Panc1 (cell line): Measurements from ENCODE around the gene PAXIP1. TPM values are rescaled to one million over a fixed set of nuclear protein-coding genes. Genes with fewer than 3 reads are reported as not detected.

ENCODE experiments used
- ATAC-seq: fragments of 200-7000 bp; cut with Tn5 transposase; 2 replicates; pipeline ENCODE4 v1.9.1; 2020; ENCODE audit warnings: mild to moderate bottlenecking, moderate library complexity
- BruUV-seq: library from RNA; stranded (reverse); fragments of 400-500 nt; replicated peaks from 2 replicates; lab custom pipeline; 2021; lab: Mats Ljungman, UMichigan
- CTCF ChIA-PET: fragments of 300-600 bp; sonication (Branson Sonifier 250); formaldehyde crosslinking; loops from one replicate; lab custom pipeline; 2022; ENCODE audit warnings: antibody characterized with exemption; lab: Charles Lee
- POLR2A ChIA-PET: fragments of 300-600 bp; sonication (Branson Sonifier 250); formaldehyde crosslinking; loops from one replicate; lab custom pipeline; 2022; ENCODE audit warnings: antibody characterized with exemption; lab: Charles Lee
- DNase-seq: peaks from one replicate; pipeline ENCODE4 v3.0.0-alpha.2; 2010; ENCODE audit warnings: low read depth, low spot score
- H3K27ac ChIP-seq: 2 replicates; pipeline ENCODE4 v1.5.1; 2011; ENCODE audit warnings: mild to moderate bottlenecking, low read length, inconsistent platforms
- H3K27me3 ChIP-seq: fragments of 200-500 bp; sonication (Bioruptor generic); 2 replicates; pipeline ENCODE4 v1.6.0; 2014; ENCODE audit warnings: low read length, inconsistent platforms; ENCODE audit not compliant: control insufficient read depth, insufficient read depth
- H3K36me3 ChIP-seq: fragments of 200-500 bp; sonication (Bioruptor generic); 2 replicates; pipeline ENCODE4 v1.5.1; 2014; ENCODE audit warnings: inconsistent platforms, mild to moderate bottlenecking, low read length, moderate library complexity; ENCODE audit not compliant: control insufficient read depth, insufficient read depth
- H3K4me1 ChIP-seq: 2 replicates; pipeline ENCODE4 v1.5.1; 2011; ENCODE audit warnings: inconsistent platforms, mild to moderate bottlenecking, low read length, moderate library complexity; ENCODE audit not compliant: control insufficient read depth, insufficient read depth
- H3K4me3 ChIP-seq, 2 experiments: 2 replicates each; pipeline ENCODE4 v1.5.1; 2011 to 2012; ENCODE audit warnings: low read depth in 2 of 2, low read length in 2 of 2, mild to moderate bottlenecking in 2 of 2, inconsistent platforms in 1 of 2, moderate library complexity in 1 of 2
- H3K9me3 ChIP-seq: fragments of 200-500 bp; sonication (Bioruptor generic); 2 replicates; pipeline ENCODE4 v1.5.1; 2014; ENCODE audit warnings: low read depth, mild to moderate bottlenecking, inconsistent platforms, low read length, moderate library complexity; ENCODE audit not compliant: control insufficient read depth, insufficient read depth
- CTCF ChIP-seq: fragments of 450-650 bp; IDR thresholded peaks from 2 replicates; pipeline ENCODE4 v1.5.1; 2017; ENCODE audit warnings: mild to moderate bottlenecking
- POLR2AphosphoS5 ChIP-seq: IDR thresholded peaks from 2 replicates; pipeline ENCODE4 v1.6.1; 2012; ENCODE audit warnings: mild to moderate bottlenecking, low read depth, low read length, moderate library complexity
- REST ChIP-seq, 2 experiments: IDR thresholded peaks; 2 replicates each; pipeline ENCODE4 v1.6.1; 2011 to 2012; ENCODE audit warnings: low read depth in 2 of 2, control low read depth in 1 of 2, low read length in 1 of 2, mild to moderate bottlenecking in 1 of 2, moderate library complexity in 1 of 2; ENCODE audit not compliant: insufficient read depth in 1 of 2
- SIN3A ChIP-seq: IDR thresholded peaks from 2 replicates; pipeline ENCODE4 v1.6.1; 2012; ENCODE audit warnings: low read depth, mild to moderate bottlenecking, low read length, moderate library complexity, borderline replicate concordance; ENCODE audit not compliant: insufficient read depth
- TCF7L2 ChIP-seq: IDR thresholded peaks from 2 replicates; pipeline ENCODE4 v1.6.1; 2011; ENCODE audit warnings: mild to moderate bottlenecking, low read depth, low read length, inconsistent platforms
- in situ Hi-C: cut with HindIII; loops from 2 replicates; pipeline ENCODE4 v1.10.0; 2016; ENCODE audit warnings: low sequenced_read_pairs, low pct_unique_long_range_greater_than_20kb
- intact Hi-C: fragments of 100-400 bp; cut with micrococcal nuclease; formaldehyde crosslinking; loops from one replicate; pipeline ENCODE4 v1.10.0; 2022; ENCODE audit not compliant: unreplicated experiment
- total RNA-seq: library from RNA; stranded (reverse); gene quantifications from one replicate; pipeline ENCODE4 v1.2.1, GENCODE V29; 2021; ENCODE audit not compliant: unreplicated experiment

Gene PAXIP1
- total RNA-seq, 1 experiment from 2014 or later: 27.3 TPM

GRCh38 chr7:154906736-154907355 lies 96.1 kb downstream of the PAXIP1 start:
- Histone ChIP-seq H3K36me3 (no peaks in the 10 kb centered on the region), H3K4me1 (no peaks in the 10 kb centered on the region), H3K9me3 (no peaks in the 10 kb centered on the region), H3K27ac (no peak overlapping the region), H3K27me3 (no peaks in the 10 kb centered on the region), H3K4me3 (no peak overlapping the region)
- CTCF ChIA-PET: no interaction called here
- BruUV-seq: no TSS peak
- TF ChIP-seq POLR2AphosphoS5: no peak
- TF ChIP-seq CTCF: no peak
- TF ChIP-seq REST (IDR thresholded peaks at IDR 0.05; ENCODE audit: insufficient read depth in 1 of 2, low read depth in 2 of 2, low read length in 1 of 2): no peak
- no peak for TF ChIP-seq SIN3A
- no peak for TF ChIP-seq TCF7L2
- ATAC-seq: no peak
- POLR2A ChIA-PET: no interaction called here
- DNase-seq: no peak
- intact Hi-C loops: no loop called here
- in situ Hi-C loops: no loop called here

DNA sequence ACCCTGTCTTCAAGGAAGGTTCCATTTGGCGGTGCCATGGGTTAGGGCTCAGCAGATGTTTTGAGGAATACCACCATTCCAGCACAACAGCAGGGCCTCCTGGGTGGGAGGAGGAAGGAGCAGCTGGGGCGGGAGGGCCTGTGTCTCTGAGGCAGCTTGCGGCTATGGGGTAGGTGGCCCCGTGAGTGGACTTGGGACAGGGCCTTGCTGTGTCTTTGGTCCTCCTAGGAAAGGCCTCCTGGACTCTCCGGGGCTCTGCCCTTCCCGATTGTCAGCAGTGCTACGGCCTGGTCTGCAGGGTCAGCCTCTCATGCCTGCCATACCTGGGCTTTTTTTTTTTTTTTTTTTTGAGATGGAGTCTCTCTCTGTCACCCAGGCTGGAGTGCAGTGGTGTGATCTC lies 96.7 kb downstream of the PAXIP1 start:
- Histone ChIP-seq H3K36me3 (no peaks in the 10 kb centered on the region), H3K4me3 (no peak overlapping the region), H3K4me1 (no peaks in the 10 kb centered on the region), H3K27me3 (no peaks in the 10 kb centered on the region), H3K27ac (no peak overlapping the region), H3K9me3 (no peaks in the 10 kb centered on the region)
- in situ Hi-C loops (no loop called here), intact Hi-C loops (no loop called here)
- POLR2A ChIA-PET: interaction anchor here (0.7 kb wide), 1 partner anchor 72 kb away, joined by 7 read pairs; no protein-coding TSS in a partner anchor
- no TSS peak for BruUV-seq
- CTCF ChIA-PET: no interaction called here
- ATAC-seq (no peak), DNase-seq (no peak)
- TF ChIP-seq SIN3A (no peak), POLR2AphosphoS5 (no peak), REST (IDR thresholded peaks at IDR 0.05; ENCODE audit: insufficient read depth in 1 of 2, low read depth in 2 of 2, low read length in 1 of 2) (no peak), CTCF (no peak), TCF7L2 (no peak)
